AG09319 (cell line): Measurements from ENCODE around the gene KLK8.
"Not testable (repeated sequence)": the region's sequence is repeated elsewhere in the genome, so short reads cannot be mapped to it uniquely, and the experiment has no call there.

Experiments used
- DNase-seq: peaks from one replicate; pipeline ENCODE4 v3.0.0-alpha.2; 2010; ENCODE audit warnings: low read depth; ENCODE audit errors: extremely low read depth
- CTCF ChIP-seq: IDR thresholded peaks from 2 replicates; pipeline ENCODE4 v1.5.1; 2011; ENCODE audit warnings: low read depth, mild to moderate bottlenecking, inconsistent platforms, low read length, moderate library complexity

KLK8 gene

DNA sequence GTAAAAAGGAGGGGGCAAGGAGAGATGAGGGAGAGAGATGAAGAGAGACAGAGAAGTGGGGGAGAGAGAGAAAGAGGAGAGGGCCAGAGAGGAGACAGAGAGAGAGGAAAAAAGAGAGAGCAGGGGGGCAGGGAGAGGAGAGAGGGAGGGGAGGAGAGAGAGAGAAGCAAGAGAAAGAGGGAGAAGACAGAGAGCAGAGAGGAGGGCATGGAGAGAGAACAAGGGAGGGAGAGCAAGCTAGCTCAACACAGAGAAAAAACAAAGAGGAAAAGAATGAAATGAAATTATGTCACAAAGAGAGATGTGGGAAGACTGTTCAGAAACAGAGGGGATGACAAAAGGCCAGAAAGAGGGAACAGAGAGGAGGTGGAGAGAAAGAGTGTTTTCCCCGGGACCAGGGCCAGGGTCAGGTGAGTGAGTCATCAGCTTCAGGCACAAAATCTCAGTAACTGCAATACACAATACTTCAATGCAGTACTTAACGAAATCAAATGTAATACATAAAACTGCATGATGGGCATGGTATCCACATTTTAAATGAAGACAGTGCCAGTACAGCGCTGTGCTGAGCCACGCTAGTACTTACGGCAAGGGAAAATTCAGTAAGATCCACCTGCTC is 22.5 kb downstream of the KLK8 start:
- DNase-seq: no peak
- TF ChIP-seq CTCF: no peak

DNA sequence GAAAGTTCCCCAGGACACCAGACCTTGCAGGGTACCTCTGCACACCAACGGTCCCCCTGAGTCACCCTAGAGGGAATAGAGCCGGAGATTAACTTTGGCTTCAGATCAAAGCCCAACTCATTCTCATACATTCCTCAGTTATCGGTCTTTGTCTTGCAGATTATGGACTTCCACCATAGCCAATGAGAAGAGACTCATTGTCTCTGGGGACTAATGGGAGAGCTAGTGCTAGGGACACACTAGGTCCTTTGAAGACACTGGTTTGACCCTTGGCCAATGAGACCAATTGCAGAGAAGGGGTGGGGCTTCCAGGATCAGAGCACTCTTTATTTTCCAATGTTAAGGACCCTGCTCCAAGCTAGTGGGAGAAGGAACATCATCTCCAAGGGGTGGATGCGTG is 23.8 kb downstream of the KLK8 start:
- no peak for TF ChIP-seq CTCF
- DNase-seq: no peak

DNA sequence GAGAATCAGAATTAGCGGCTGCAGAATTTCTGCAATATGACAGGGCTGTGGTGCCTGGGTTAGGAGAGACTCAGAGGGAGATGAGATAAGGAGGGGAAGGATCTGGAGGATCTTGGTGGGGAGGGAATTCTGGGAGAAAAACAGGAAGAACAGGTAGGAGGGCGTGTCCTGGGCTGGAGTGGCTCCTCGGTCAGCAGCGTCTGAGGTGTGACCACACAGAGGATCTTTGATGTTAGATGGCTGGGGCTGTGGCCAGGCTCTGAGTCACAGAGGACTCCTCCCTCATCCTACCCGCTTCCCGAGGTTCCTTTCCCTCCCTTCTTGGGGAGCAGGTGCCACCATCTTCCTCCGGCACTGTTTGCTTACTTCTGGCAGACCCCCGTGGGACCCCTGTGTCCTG is 25.6 kb downstream of the KLK8 start:
- DNase-seq: no peak
- TF ChIP-seq CTCF: no peak

- no peak for TF ChIP-seq CTCF
- no peak for DNase-seq
Observed at GRCh38 chr19:50974702-50975556, 26.5 kb downstream of the KLK8 start.

DNA sequence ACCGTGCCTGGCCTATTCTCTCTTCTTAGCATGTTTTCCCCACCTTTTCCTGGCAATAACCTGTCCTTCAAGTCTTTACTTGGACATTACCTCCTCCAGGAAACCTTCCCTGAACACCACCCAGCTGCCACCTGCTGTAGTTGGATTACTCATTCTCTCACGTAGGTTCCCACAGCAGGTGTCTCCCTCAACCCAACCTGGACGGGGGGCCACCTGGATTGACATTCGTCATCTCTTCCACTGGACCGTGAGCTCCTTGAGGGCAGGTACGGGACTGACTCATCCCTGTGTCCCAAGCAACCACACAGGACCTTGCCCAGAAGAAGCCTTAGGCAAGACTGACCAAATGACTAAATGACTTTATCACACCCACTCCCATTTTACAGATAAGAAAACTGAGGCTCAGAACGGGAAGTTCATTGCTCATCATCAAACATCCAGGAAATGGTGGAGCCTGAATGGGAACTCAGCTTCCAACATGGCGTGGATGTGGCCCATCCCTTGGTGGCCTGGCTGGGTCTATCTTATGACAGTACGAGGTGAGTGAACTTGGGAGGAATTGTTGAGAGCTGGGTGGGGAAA is 28.5 kb downstream of the KLK8 start:
- no peak for DNase-seq
- no peak for TF ChIP-seq CTCF

GRCh38 chr19:50969810-50970209 is 31.6 kb downstream of the KLK8 start:
- DNase-seq: not testable (repeated sequence)

DNA sequence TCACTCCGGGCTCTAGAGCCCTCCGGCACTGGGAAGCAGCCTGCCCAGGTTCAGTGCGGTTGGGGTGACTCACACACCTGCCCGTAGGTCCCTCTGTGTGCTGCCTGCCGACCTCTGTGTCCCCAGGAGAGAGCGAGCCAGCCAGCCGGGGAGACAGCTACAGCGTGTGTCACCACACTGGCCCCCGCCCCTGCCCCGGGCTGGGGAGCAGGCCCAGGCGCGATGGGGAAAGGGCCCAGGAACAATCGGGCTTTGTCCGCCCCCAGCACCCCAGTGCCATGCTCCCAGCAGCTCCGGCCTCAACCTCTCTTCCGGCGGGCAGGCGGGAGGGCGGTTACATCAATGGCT is 32.0 kb downstream of the KLK8 start, which contains the start of gene KLK6:
KLK6 (minus strand) TSS at position 179 of the 348 bp plus-strand sequence. CDS start 1,487 bp downstream, outside the sequence.
- DNase-seq: no peak
- no peak for TF ChIP-seq CTCF
